HepG2 (cell line): ENCODE results near the gene CSN2.

Source experiments
- EP300 ChIP-seq, 3 experiments: sonication (generic) in 1 of 3; formaldehyde crosslinking in 1 of 3; IDR thresholded peaks; 2 replicates each; pipeline versions ENCODE4 v1.5.1 to v1.6.1; 2011 to 2020; ENCODE audit warnings: low read depth in 2 of 3, low read length in 2 of 3, borderline replicate concordance in 1 of 3, improper control_type of control experiment in 1 of 3, mild to moderate bottlenecking in 1 of 3, missing genetic modification reagents in 1 of 3, moderate library complexity in 1 of 3
- ZBTB1 ChIP-seq: sonication (generic); formaldehyde crosslinking; IDR thresholded peaks from 2 replicates; pipeline ENCODE4 v1.4.0; 2020; ENCODE audit warnings: missing genetic modification reagents, borderline replicate concordance
- ZNF777 ChIP-seq: sonication (generic); formaldehyde crosslinking; IDR thresholded peaks from 2 replicates; pipeline ENCODE4 v1.4.0; 2020; ENCODE audit warnings: missing genetic modification reagents

- TF ChIP-seq ZBTB1 (CRISPR knock-in tag) (no peak), EP300 (IDR thresholded peaks at IDR 0.05; ENCODE audit: low read depth in 2 of 2, low read length in 2 of 2) (no peak), EP300 (CRISPR knock-in tag; IDR thresholded peaks at IDR 0.05; ENCODE audit: borderline replicate concordance) (no peak), ZNF777 (no peak)
Measured at GRCh38 chr4:69907151-69907550, 58.4 kb downstream of the CSN2 start.
